PC-9 (cell line): ENCODE data around the gene PPP1R15B. TPM values are rescaled to one million over a fixed set of nuclear protein-coding genes. Genes with fewer than 3 reads are reported as not detected.
A peak's percentile ranks its signal among the peaks of the same experiment; 100 is the strongest.

Source experiments
- BruUV-seq: library from RNA; stranded (reverse); fragments of 400-500 nt; replicated peaks from 2 replicates; lab custom pipeline; 2021; lab: Mats Ljungman, UMichigan
- CTCF ChIA-PET: fragments of 300-600 bp; sonication (Branson Sonifier 250); formaldehyde crosslinking; loops from one replicate; lab custom pipeline; 2022; ENCODE audit warnings: antibody characterized with exemption; lab: Charles Lee
- POLR2A ChIA-PET: fragments of 300-600 bp; sonication (Branson Sonifier 250); formaldehyde crosslinking; loops from one replicate; lab custom pipeline; 2022; ENCODE audit warnings: antibody characterized with exemption; ENCODE audit not compliant: unreplicated experiment; lab: Charles Lee
- DNase-seq, 2 experiments: peaks; one replicate each; pipeline versions ENCODE4 v3.0.0 to v3.0.0-alpha.2; 2015 to 2022; ENCODE audit warnings: mixed read lengths in 1 of 2
- H2AFZ ChIP-seq: fragments of 200-600 bp; sonication (generic); 2 replicates; pipeline ENCODE4 v1.8.1; 2017; ENCODE audit warnings: antibody characterized with exemption
- H3F3A ChIP-seq: fragments of 200-600 bp; sonication (generic); 2 replicates; pipeline ENCODE4 v1.8.1; 2017; ENCODE audit warnings: antibody characterized with exemption, mild to moderate bottlenecking, low read depth; ENCODE audit not compliant: insufficient read depth
- H3K27ac ChIP-seq: fragments of 200-600 bp; sonication (generic); 2 replicates; pipeline ENCODE4 v1.6.1; 2016; ENCODE audit warnings: mixed run types
- H3K27me3 ChIP-seq: fragments of 200-600 bp; sonication (generic); 2 replicates; pipeline ENCODE4 v1.6.1; 2016; ENCODE audit warnings: low read depth, mixed run types; ENCODE audit not compliant: insufficient read depth
- H3K36me3 ChIP-seq: fragments of 200-600 bp; sonication (generic); 2 replicates; pipeline ENCODE4 v1.6.1; 2016; ENCODE audit warnings: low read depth, mixed run types
- H3K4me1 ChIP-seq: fragments of 200-600 bp; sonication (generic); replicated peaks from 2 replicates; pipeline ENCODE4 v1.6.1; 2016; ENCODE audit warnings: mixed run types; ENCODE audit not compliant: insufficient read depth
- H3K4me2 ChIP-seq: fragments of 200-600 bp; sonication (generic); 2 replicates; pipeline ENCODE4 v1.6.1; 2017; ENCODE audit warnings: mixed run types
- H3K4me3 ChIP-seq: fragments of 200-600 bp; sonication (generic); 2 replicates; pipeline ENCODE4 v1.6.1; 2016; ENCODE audit warnings: mixed run types
- H3K79me2 ChIP-seq: fragments of 200-600 bp; sonication (generic); 2 replicates; pipeline ENCODE4 v1.6.1; 2017; ENCODE audit warnings: low read depth, mixed run types
- H3K9me2 ChIP-seq: fragments of 200-600 bp; sonication (generic); 2 replicates; pipeline ENCODE4 v1.8.1; 2017; ENCODE audit warnings: mild to moderate bottlenecking; ENCODE audit not compliant: insufficient read depth
- H3K9me3 ChIP-seq: fragments of 200-600 bp; sonication (generic); 2 replicates; pipeline ENCODE4 v1.8.1; 2016; ENCODE audit warnings: low read depth; ENCODE audit not compliant: insufficient read depth
- H4K20me1 ChIP-seq: fragments of 200-600 bp; sonication (generic); 2 replicates; pipeline ENCODE4 v1.8.1; 2017; ENCODE audit not compliant: insufficient read depth
- CTCF ChIP-seq: fragments of 200-600 bp; sonication (generic); conservative IDR thresholded peaks from 2 replicates; pipeline ENCODE4 v1.6.1; 2017; ENCODE audit warnings: mixed run types, antibody characterized with exemption, mild to moderate bottlenecking, moderate library complexity
- EZH2 ChIP-seq: fragments of 200-600 bp; sonication (generic); IDR thresholded peaks from 2 replicates; pipeline ENCODE4 v1.8.0; 2017; ENCODE audit warnings: antibody characterized with exemption, low read depth
- intact Hi-C: fragments of 100-400 bp; cut with micrococcal nuclease; formaldehyde crosslinking; loops from one replicate; pipeline ENCODE4 v1.10.0; 2022; ENCODE audit not compliant: unreplicated experiment
- total RNA-seq: library from RNA; stranded (reverse); gene quantifications from 2 replicates; pipeline ENCODE4 v1.2.3, GENCODE V29; 2021

PPP1R15B gene
- total RNA-seq, 1 experiment from 2014 or later, result 40.9 TPM

GRCh38 chr1:204367193-204367858 lies 44.3 kb downstream of the PPP1R15B start:
- H3K4me2 ChIP-seq, result no peak overlapping the region
- BruUV-seq, result no TSS peak
- CTCF ChIA-PET, result no interaction called here

DNA sequence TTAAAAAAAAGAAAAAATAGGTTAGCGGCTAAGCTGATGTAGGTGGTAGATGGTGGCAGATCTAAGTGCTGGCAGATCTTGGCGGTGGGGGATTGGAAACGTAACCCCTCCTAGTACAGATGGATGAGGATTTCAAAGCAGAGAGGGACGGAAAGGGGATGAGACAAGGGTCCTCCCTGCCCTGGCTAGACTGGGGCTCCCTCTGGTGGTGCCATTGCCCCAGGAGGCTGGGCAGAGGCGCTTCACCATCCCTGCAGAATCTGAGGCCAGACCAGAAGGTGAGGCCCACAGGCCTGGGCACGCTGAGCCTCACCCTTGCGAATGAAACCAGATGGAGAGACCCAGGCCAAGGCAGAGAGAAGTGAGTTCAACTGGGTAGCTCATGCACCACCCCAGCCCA lies 44.9 kb downstream of the PPP1R15B start:
- Histone ChIP-seq H3K9me3 (no peaks in the 10 kb centered on the region), H3F3A (peaks cover 9% of the 10 kb centered on the region; the same call in 1 of the 2 replicates), H3K9me2 (no peaks in the 10 kb centered on the region), H3K27me3 (no peaks in the 10 kb centered on the region), H3K27ac (no peak overlapping the region), H3K36me3 (no peaks in the 10 kb centered on the region; the same call in none of the 2 replicates), H4K20me1 (no peaks in the 10 kb centered on the region), H2AFZ (no peak overlapping the region), H3K79me2 (peaks cover 35% of the 10 kb centered on the region), H3K4me3 (no peak overlapping the region), H3K4me1 (0 out of 2 replicates have a peak, but pooled peaks cover 3% of the 10 kb centered on the region), H3K4me2 (no peak overlapping the region)
- intact Hi-C loops, result no loop called here
- POLR2A ChIA-PET, result no interaction called here
- BruUV-seq, result no TSS peak
- peak in 1 of 2 experiments; percentile 26 for DNase-seq
- CTCF ChIA-PET, result no interaction called here
- TF ChIP-seq EZH2 (no peak), CTCF (peak; percentile 57)

More at GRCh38 chr1:204367193-204367858, 44.3 kb downstream of the PPP1R15B start:
- Histone ChIP-seq H3K79me2 (peaks cover 34% of the 10 kb centered on the region), H3K36me3 (no peaks in the 10 kb centered on the region; the same call in none of the 2 replicates), H3K4me1 (0 out of 2 replicates have a peak, but pooled peaks cover 3% of the 10 kb centered on the region), H3K27me3 (no peaks in the 10 kb centered on the region), H3K4me3 (no peak overlapping the region), H3K9me3 (no peaks in the 10 kb centered on the region), H2AFZ (no peak overlapping the region), H4K20me1 (no peaks in the 10 kb centered on the region), H3K9me2 (no peaks in the 10 kb centered on the region), H3K27ac (no peak overlapping the region), H3F3A (peaks cover 9% of the 10 kb centered on the region; the same call in 1 of the 2 replicates)
- intact Hi-C loops, result no loop called here
- POLR2A ChIA-PET, result interaction anchor here (0.6 kb wide), 1 partner anchor 84 kb away, joined by 4 read pairs; no protein-coding TSS in a partner anchor
- no peak for TF ChIP-seq EZH2
- DNase-seq, result no peak

DNA sequence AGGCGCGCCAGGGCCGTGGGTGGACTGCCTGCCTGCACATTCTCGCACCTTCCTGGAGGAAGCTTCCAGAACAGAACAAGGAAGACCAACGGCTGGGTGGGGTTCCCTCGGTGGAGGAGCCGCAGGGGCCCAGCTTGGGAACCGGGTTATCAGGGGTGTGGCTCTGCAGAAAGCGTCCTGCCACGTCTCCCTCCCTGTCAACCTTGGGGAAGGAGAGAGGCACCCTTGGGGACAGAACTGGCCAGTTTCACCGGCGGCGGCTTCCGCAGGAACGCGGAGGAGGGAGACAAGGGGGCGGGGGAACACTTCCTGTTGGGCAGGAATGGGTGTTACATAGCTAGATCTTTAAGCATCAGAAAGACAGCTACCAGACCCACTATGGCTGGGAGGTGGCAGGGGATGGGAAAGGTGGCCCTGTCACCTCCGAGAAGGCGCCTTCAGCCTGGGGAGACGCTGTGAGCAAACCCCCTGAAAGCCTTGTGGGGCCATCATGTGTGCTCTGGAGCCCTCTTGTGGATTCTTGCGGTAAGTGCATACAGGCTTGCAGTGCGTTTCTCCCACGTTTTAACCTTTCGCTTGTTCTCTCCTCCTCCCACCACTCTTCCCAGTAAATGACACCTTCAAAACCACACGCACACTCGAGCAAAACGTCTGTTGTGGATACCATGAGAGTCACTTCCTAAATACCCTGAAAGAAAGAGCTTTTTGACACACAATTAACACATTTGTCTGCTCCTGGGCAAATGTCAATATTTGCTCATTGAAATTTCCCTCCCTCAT lies 48.1 kb downstream of the PPP1R15B start:
- Histone ChIP-seq H3K4me3 (no peak overlapping the region), H2AFZ (no peak overlapping the region), H3K79me2 (peaks cover 55% of the 10 kb centered on the region), H4K20me1 (no peaks in the 10 kb centered on the region), H3K36me3 (no peaks in the 10 kb centered on the region; the same call in 1 of the 2 replicates), H3K4me1 (0 out of 2 replicates have a peak, but pooled peaks cover 3% of the 10 kb centered on the region), H3K4me2 (no peak overlapping the region), H3K27ac (no peak overlapping the region), H3K27me3 (no peaks in the 10 kb centered on the region), H3F3A (peaks cover 9% of the 10 kb centered on the region; the same call in 1 of the 2 replicates), H3K9me3 (no peaks in the 10 kb centered on the region), H3K9me2 (no peaks in the 10 kb centered on the region)
- POLR2A ChIA-PET, result interaction anchor here (0.7 kb wide), 1 partner anchor 150 kb away, joined by 3 read pairs; the partner anchor contains the start of gene GOLT1A
- intact Hi-C loops, result loop anchor here (1.0 to 5.0 kb wide), 6 partner anchors 76 to 502 kb away; partner anchors contain the start of gene SNRPE
- CTCF ChIA-PET, result interaction anchor here (0.8 to 3.2 kb wide), 3 partner anchors 149 to 165 kb away, joined by 3 to 13 read pairs (median 12); partner anchors contain the start of gene GOLT1A
- BruUV-seq, result no TSS peak
- DNase-seq, result peak; percentile 34 to 54
- TF ChIP-seq EZH2 (no peak), CTCF (peak; percentile 98)
